Sigmoid colon (tissue), 7 donors: ENCODE data around the gene SND1. TPM values are rescaled to one million over a fixed set of nuclear protein-coding genes. Genes with fewer than 3 reads are reported as not detected.

Source experiments
- DNase-seq: peaks from one replicate; pipeline ENCODE4 v3.0.0-alpha.2; 2019
- H3K27ac ChIP-seq, 4 donors: fragments of 200-600 bp; sonication (generic); one replicate each; pipeline ENCODE4 v1.5.1; 2016 to 2019; ENCODE audit warnings: mild to moderate bottlenecking in 1 of 4
- H3K27me3 ChIP-seq, 3 donors: fragments of 200-600 bp; sonication (generic); one replicate each; pipeline ENCODE4 v1.5.1; 2019; ENCODE audit warnings: mild to moderate bottlenecking in 1 of 3
- H3K36me3 ChIP-seq, 4 donors: fragments of 200-600 bp; sonication (generic); one replicate each; pipeline ENCODE4 v1.5.1; 2016 to 2019
- H3K4me1 ChIP-seq, 4 donors: fragments of 200-600 bp; sonication (generic); one replicate each; pipeline ENCODE4 v1.5.1; 2017 to 2019
- H3K4me3 ChIP-seq, 4 donors: fragments of 200-600 bp; sonication (generic); one replicate each; pipeline ENCODE4 v1.5.1; 2017 to 2019; ENCODE audit warnings: mild to moderate bottlenecking in 2 of 4, moderate library complexity in 1 of 4
- H3K9me3 ChIP-seq, 4 donors: fragments of 200-600 bp in 3 of 4; sonication (generic) in 3 of 4; one replicate each; pipeline versions ENCODE4 v1.5.1 to v1.6.1; 2013 to 2019
- EP300 ChIP-seq, 4 donors: sonication (generic); formaldehyde crosslinking; IDR thresholded peaks; one replicate each; pipeline ENCODE4 v1.6.1; 2017; ENCODE audit warnings: antibody characterized with exemption in 4 of 4
- POLR2A ChIP-seq, 2 donors: fragments of 450-650 bp; IDR thresholded peaks; one replicate each; pipeline ENCODE4 v1.6.1; 2016; ENCODE audit warnings: antibody characterized with exemption in 2 of 2, mild to moderate bottlenecking in 2 of 2, moderate library complexity in 2 of 2
- POLR2AphosphoS5 ChIP-seq, 4 donors: sonication (generic); formaldehyde crosslinking; IDR thresholded peaks; one replicate each; pipeline ENCODE4 v1.6.1; 2017; ENCODE audit warnings: antibody characterized with exemption in 4 of 4
- WGBS, 2 donors: extraction: QIAGEN DNeasy Blood & Tissue Kit; methylation state at CpG; one replicate each; pipeline ENCODE4 v1.1.7; 2013; 5-methylcytosine and 5-hydroxymethylcytosine counted together
- intact Hi-C: fragments of 100-400 bp; cut with DNase I; formaldehyde crosslinking; loops from one replicate; pipeline ENCODE4 v1.15.1; 2023
- polyA plus RNA-seq, 3 donors: library from polyadenylated mRNA; stranded (reverse); fragments of 200-250 nt; gene quantifications; one replicate each; pipeline ENCODE4 v1.2.3, GENCODE V29; 2013
- total RNA-seq, 4 donors: library from RNA; depleted of rRNA; stranded (reverse); fragments of >200 nt; gene quantifications; one replicate each; pipeline ENCODE4 v1.1.0, GENCODE V29; 2016
- TF ChIP-seq, protein P1 (sequence below), 4 experiments: fragments of 450-650 bp in 3 of 4; fragments of 200-600 bp in 1 of 4; IDR thresholded peaks; one replicate each; pipeline ENCODE4 v1.5.1; 2016 to 2019; ENCODE audit warnings: antibody characterized with exemption in 4 of 4, mild to moderate bottlenecking in 3 of 4, moderate library complexity in 2 of 4
- donor health status: healthy with polysubstance abuse.
- donor health status: Bipolar disorder and iron deficiency.
- donor health status: healthy.

Gene SND1
- total and polyA plus RNA-seq, 7 donors = 30.6 to 93.4 (median 71.3) TPM

DNA sequence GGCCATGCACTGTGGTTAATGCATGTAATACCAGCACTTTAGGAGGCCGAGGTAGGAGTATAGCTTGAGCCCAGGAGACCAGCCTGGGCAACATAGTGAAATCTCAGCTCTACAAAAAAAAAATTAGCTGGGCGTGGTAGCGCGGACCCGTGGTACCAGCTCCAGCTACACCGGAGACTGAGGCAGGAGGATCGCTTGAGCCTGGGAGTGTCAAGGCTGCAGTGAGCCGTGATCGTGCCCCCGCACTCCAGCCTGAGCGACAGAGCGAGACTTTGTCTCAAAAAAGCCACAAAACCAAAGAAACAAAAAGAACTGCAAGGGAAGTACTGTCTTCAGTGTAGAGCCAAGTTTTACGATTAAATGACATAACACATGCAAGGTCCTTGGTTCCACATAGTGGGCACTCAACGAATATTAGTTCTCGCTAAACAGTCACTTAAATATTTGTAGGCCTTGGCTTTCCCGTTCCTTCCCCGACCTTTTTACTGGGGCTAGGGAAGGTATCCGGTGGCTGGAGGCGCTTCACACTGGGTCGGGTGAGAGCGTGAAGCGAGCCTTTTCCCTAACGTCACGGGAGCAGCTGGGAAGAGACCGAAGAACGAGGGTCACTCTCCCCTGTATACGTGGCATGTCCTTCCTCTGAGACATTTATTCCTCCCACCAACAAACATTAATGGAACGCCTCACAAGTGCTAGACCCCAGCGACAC lies 993 bp upstream of the SND1 start:
- intact Hi-C loops = loop anchor here (5.0 kb wide), 1 partner anchor 259 kb away; the partner anchor contains the start of gene ZNF800
- 40 to 45% methylated on average over 29 of the region's 29 CpGs for WGBS, 2 donors
- Histone ChIP-seq H3K36me3 (no peaks in the 10 kb centered on the region), H3K27me3 (no peaks in the 10 kb centered on the region), H3K4me3 (peak overlapping the region; percentile 56 to 93 (median 72)), H3K4me1 (peaks cover 0 to 42% (median 32%) of the 10 kb centered on the region in 4 donors), H3K27ac (peak overlapping the region; percentile 88 to 94 (median 92)), H3K9me3 (no peaks in the 10 kb centered on the region)
- DNase-seq = peak; percentile 70
- TF ChIP-seq, protein P1, sequence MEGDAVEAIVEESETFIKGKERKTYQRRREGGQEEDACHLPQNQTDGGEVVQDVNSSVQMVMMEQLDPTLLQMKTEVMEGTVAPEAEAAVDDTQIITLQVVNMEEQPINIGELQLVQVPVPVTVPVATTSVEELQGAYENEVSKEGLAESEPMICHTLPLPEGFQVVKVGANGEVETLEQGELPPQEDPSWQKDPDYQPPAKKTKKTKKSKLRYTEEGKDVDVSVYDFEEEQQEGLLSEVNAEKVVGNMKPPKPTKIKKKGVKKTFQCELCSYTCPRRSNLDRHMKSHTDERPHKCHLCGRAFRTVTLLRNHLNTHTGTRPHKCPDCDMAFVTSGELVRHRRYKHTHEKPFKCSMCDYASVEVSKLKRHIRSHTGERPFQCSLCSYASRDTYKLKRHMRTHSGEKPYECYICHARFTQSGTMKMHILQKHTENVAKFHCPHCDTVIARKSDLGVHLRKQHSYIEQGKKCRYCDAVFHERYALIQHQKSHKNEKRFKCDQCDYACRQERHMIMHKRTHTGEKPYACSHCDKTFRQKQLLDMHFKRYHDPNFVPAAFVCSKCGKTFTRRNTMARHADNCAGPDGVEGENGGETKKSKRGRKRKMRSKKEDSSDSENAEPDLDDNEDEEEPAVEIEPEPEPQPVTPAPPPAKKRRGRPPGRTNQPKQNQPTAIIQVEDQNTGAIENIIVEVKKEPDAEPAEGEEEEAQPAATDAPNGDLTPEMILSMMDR (IDR thresholded peaks at IDR 0.05) = no peak
- TF ChIP-seq EP300 (IDR thresholded peaks at IDR 0.05) (no peak), POLR2AphosphoS5 (IDR thresholded peaks at IDR 0.05) (no peak), POLR2A (IDR thresholded peaks at IDR 0.05) (no peak)

DNA sequence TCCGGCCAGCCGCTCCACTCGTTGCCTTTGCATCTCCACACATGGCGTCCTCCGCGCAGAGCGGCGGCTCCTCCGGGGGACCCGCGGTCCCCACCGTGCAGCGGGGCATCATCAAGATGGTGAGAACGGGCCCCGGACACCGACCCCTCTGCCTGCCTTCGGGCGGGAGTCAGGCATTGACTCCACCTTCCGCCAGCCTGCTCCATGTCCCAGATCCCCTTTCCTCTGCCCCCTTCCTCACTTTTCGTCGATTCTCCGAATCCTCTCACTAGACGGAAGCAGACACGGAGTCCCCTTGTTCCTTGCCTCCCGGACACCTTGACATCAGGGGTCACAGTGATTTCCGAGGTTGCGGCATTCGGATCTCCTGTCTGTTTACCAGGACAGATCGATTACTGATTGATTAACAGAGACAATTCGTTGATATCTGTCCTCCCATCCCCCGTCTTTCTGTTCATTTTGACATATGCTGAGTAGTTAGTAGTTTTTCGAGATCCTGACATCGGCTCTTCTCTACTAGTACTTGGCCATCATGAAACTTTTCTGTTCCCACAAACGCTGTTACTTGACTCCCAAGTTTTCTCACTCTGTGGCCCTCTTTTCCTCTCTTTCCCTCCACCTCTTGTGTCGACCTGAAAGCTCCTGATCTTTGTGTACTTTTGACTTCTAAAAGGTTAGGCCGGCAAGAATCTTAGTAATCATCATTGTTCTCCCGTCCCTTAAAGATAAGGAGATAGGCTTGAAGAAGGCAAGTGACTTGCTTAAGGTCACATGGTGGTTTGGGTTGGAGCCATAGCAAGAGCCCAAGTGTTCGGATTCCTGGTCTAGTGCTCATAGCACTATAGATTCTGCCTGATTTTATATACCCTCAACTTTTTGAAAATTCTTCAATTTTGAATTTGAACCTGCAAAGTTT lies 597 bp downstream of the SND1 start:
- DNase-seq = no peak
- H3K27ac ChIP-seq = peak overlapping the region; percentile 88 to 94 (median 92)
- TF ChIP-seq EP300 (IDR thresholded peaks at IDR 0.05) (no peak), POLR2AphosphoS5 (IDR thresholded peaks at IDR 0.05) (no peak), POLR2A (IDR thresholded peaks at IDR 0.05) (no peak)
- TF ChIP-seq, protein P1 (IDR thresholded peaks at IDR 0.05) = no peak
- H3K27me3 ChIP-seq = no peaks in the 10 kb centered on the region
- no peaks in the 10 kb centered on the region for H3K36me3 ChIP-seq
- H3K9me3 ChIP-seq = no peaks in the 10 kb centered on the region
- 1 to 3% methylated on average over 38 of the region's 38 CpGs for WGBS, 2 donors
- intact Hi-C loops = loop anchor here (1.0 to 5.0 kb wide), 2 partner anchors 64 to 260 kb away; partner anchors contain the start of genes ARF5 and ZNF800
- peaks cover 0 to 46% (median 32%) of the 10 kb centered on the region in 4 donors for H3K4me1 ChIP-seq
- peak overlapping the region; percentile 56 to 93 (median 72) for H3K4me3 ChIP-seq

DNA sequence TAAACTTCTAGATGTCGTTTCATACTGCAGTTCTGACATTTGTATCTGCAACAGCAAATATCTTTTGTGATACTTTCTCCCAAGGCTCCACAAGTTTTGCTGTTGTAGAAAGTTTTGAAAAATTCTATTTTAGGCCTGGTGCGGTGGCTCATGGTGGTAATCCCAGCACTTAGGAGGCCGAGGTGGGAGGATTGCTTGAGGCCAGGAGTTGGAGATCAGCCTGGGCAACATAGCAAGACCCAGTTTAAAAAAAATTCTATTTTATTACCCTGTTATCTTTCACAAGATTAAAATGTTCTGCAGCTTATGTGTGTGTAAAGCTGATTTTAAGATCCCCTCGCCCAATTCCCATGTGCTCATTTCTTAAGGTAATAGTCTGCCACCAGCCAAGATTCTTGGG lies 1.4 kb downstream of the SND1 start:
- WGBS, 2 donors = 87 to 89% methylated on average over 4 of the region's 4 CpGs
- TF ChIP-seq POLR2A (IDR thresholded peaks at IDR 0.05) (no peak), EP300 (IDR thresholded peaks at IDR 0.05) (no peak), POLR2AphosphoS5 (IDR thresholded peaks at IDR 0.05) (no peak)
- TF ChIP-seq, protein P1 (IDR thresholded peaks at IDR 0.05) = no peak
- H3K36me3 ChIP-seq = no peaks in the 10 kb centered on the region
- H3K4me3 ChIP-seq = no peak overlapping the region
- H3K27ac ChIP-seq = no peak overlapping the region
- H3K4me1 ChIP-seq = peaks cover 0 to 46% (median 32%) of the 10 kb centered on the region in 4 donors
- H3K9me3 ChIP-seq = no peaks in the 10 kb centered on the region
- H3K27me3 ChIP-seq = no peaks in the 10 kb centered on the region
- intact Hi-C loops = loop anchor here (5.0 kb wide), 1 partner anchor 261 kb away; the partner anchor contains the start of gene ZNF800
- no peak for DNase-seq

- TF ChIP-seq EP300 (IDR thresholded peaks at IDR 0.05) (no peak), POLR2A (IDR thresholded peaks at IDR 0.05) (no peak), POLR2AphosphoS5 (IDR thresholded peaks at IDR 0.05) (no peak)
- TF ChIP-seq, protein P1 (IDR thresholded peaks at IDR 0.05) = no peak
- H3K36me3 ChIP-seq = no peaks in the 10 kb centered on the region
- H3K9me3 ChIP-seq = no peaks in the 10 kb centered on the region
- intact Hi-C loops = loop anchor here (5.0 kb wide), 1 partner anchor 262 kb away; the partner anchor contains the start of gene ZNF800
- 66 to 69% methylated on average over 5 of the region's 5 CpGs for WGBS, 2 donors
- no peak overlapping the region for H3K27ac ChIP-seq
- no peak overlapping the region for H3K4me3 ChIP-seq
- H3K27me3 ChIP-seq = no peaks in the 10 kb centered on the region
- no peak for DNase-seq
- H3K4me1 ChIP-seq = peaks cover 0 to 46% (median 32%) of the 10 kb centered on the region in 4 donors
Measured at GRCh38 chr7:127654404-127655394, 2.7 kb downstream of the SND1 start.
